Activated naive CD4-positive, alpha-beta T cell treated with anti-CD3 and anti-CD28 coated beads for 36 hours (primary cell): ENCODE data around the gene C2CD5. TPM values are rescaled to one million over a fixed set of nuclear protein-coding genes. Genes with fewer than 3 reads are reported as not detected.
A peak's percentile ranks its signal among the peaks of the same experiment; 100 is the strongest.
"Not testable (repeated sequence)": the region's sequence is repeated elsewhere in the genome, so short reads cannot be mapped to it uniquely, and the experiment has no call there.

Experiments
- CTCF ChIA-PET: fragments of 350-600 bp; sonication (Branson Sonifier 250); formaldehyde crosslinking; loops from one replicate; lab custom pipeline; 2021; ENCODE audit warnings: antibody characterized with exemption; lab: Charles Lee
- DNase-seq: peaks from one replicate; pipeline ENCODE4 v3.0.0-alpha.2; 2020
- H3K27ac Mint-ChIP-seq: one replicate; pipeline ENCODE4 v1.8.0; 2021; ENCODE audit warnings: mild to moderate bottlenecking, mixed read lengths
- H3K27me3 Mint-ChIP-seq: one replicate; pipeline ENCODE4 v1.8.0; 2021; ENCODE audit warnings: low read depth, mixed read lengths
- H3K36me3 Mint-ChIP-seq: one replicate; pipeline ENCODE4 v1.8.0; 2021; ENCODE audit warnings: low read depth, mixed read lengths
- H3K4me1 Mint-ChIP-seq: one replicate; pipeline ENCODE4 v1.8.0; 2021; ENCODE audit warnings: low read depth, mixed read lengths
- H3K4me3 Mint-ChIP-seq: one replicate; pipeline ENCODE4 v1.8.0; 2021; ENCODE audit warnings: mild to moderate bottlenecking, moderate library complexity, mixed read lengths
- H3K9me3 Mint-ChIP-seq: one replicate; pipeline ENCODE4 v1.8.0; 2021; ENCODE audit warnings: mixed read lengths
- intact Hi-C: fragments of 100-400 bp; cut with micrococcal nuclease; formaldehyde crosslinking; loops from one replicate; pipeline ENCODE4 v1.15.1; 2023
- total RNA-seq, 2 experiments: library from RNA; stranded (reverse); gene quantifications; one replicate each; pipeline ENCODE4 v1.2.3, GENCODE V29; 2021

The C2CD5 gene
- total RNA-seq, 2 experiments from 2014 or later: 34.5 to 39.9 TPM

GRCh38 chr12:22494319-22494718 is 50.0 kb downstream of the C2CD5 start:
- Mint-ChIP-seq H3K9me3 (no peaks in the 10 kb centered on the region), H3K36me3 (peaks cover 13% of the 10 kb centered on the region), H3K4me1 (no peaks in the 10 kb centered on the region), H3K27me3 (no peaks in the 10 kb centered on the region), H3K4me3 (no peak overlapping the region), H3K27ac (no peak overlapping the region)
- CTCF ChIA-PET: interaction anchor here (0.6 kb wide), 1 partner anchor 13 kb away, joined by 4 read pairs; no protein-coding TSS in a partner anchor
- intact Hi-C loops: no loop called here
- no peak for DNase-seq

GRCh38 chr12:22491034-22491433 is 53.3 kb downstream of the C2CD5 start:
- Mint-ChIP-seq H3K27me3 (no peaks in the 10 kb centered on the region), H3K36me3 (peaks cover 25% of the 10 kb centered on the region), H3K9me3 (no peaks in the 10 kb centered on the region), H3K4me1 (no peaks in the 10 kb centered on the region), H3K27ac (no peak overlapping the region), H3K4me3 (no peak overlapping the region)
- intact Hi-C loops: no loop called here
- DNase-seq: no peak
- CTCF ChIA-PET: no interaction called here

DNA sequence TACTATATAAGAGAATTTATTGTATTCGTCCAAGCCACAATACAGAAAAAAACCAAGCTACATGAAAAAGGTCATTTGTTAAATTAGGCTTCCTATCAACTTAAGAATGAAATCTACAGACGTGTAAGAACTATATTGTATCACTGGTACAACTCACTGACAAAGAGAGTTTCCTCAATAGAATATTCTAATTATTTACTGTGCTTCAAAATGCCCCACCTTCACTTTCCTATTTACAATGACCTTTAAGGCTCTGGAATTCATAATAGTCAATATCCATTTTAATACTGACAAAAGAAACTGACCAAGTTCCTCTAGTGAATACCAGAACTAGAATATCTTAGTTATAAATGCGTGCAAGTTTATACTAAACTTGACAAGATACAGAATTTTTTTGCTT is 55.9 kb downstream of the C2CD5 start:
- Mint-ChIP-seq H3K4me1 (no peaks in the 10 kb centered on the region), H3K4me3 (no peak overlapping the region), H3K36me3 (peaks cover 31% of the 10 kb centered on the region), H3K27ac (no peak overlapping the region), H3K9me3 (no peaks in the 10 kb centered on the region), H3K27me3 (no peaks in the 10 kb centered on the region)
- DNase-seq: no peak
- intact Hi-C loops: no loop called here
- CTCF ChIA-PET: interaction anchor here (0.6 kb wide), 1 partner anchor 694 kb away, joined by 3 read pairs; no protein-coding TSS in a partner anchor

- DNase-seq, H3K27ac Mint-ChIP-seq, H3K27me3 Mint-ChIP-seq, CTCF ChIA-PET, H3K4me3 Mint-ChIP-seq, H3K4me1 Mint-ChIP-seq, intact Hi-C loops, H3K9me3 Mint-ChIP-seq: not testable (repeated sequence)
- H3K36me3 Mint-ChIP-seq: peaks cover 31% of the 10 kb centered on the region
These were observed 56.7 kb downstream of the C2CD5 start for GRCh38 chr12:22487683-22488082.

GRCh38 chr12:22481547-22482104 is 62.7 kb downstream of the C2CD5 start:
- H3K4me1 Mint-ChIP-seq: peaks cover 14% of the 10 kb centered on the region
- no peaks in the 10 kb centered on the region for H3K27me3 Mint-ChIP-seq
- no peaks in the 10 kb centered on the region for H3K9me3 Mint-ChIP-seq
- intact Hi-C loops: no loop called here
- CTCF ChIA-PET: interaction anchor here (0.6 kb wide), 1 partner anchor 13 kb away, joined by 4 read pairs; no protein-coding TSS in a partner anchor
- peaks cover 16% of the 10 kb centered on the region for H3K36me3 Mint-ChIP-seq
- H3K4me3 Mint-ChIP-seq: no peak overlapping the region
- DNase-seq: no peak
- no peak overlapping the region for H3K27ac Mint-ChIP-seq

GRCh38 chr12:22480814-22481213 is 63.5 kb downstream of the C2CD5 start:
- H3K9me3 Mint-ChIP-seq, H3K27ac Mint-ChIP-seq, H3K4me3 Mint-ChIP-seq, DNase-seq, H3K27me3 Mint-ChIP-seq, intact Hi-C loops, CTCF ChIA-PET: not testable (repeated sequence)
- Mint-ChIP-seq H3K4me1 (peaks cover 14% of the 10 kb centered on the region), H3K36me3 (peaks cover 16% of the 10 kb centered on the region)

- Mint-ChIP-seq H3K4me3 (no peak overlapping the region), H3K27me3 (no peaks in the 10 kb centered on the region), H3K27ac (no peak overlapping the region), H3K9me3 (no peaks in the 10 kb centered on the region), H3K36me3 (peaks cover 16% of the 10 kb centered on the region), H3K4me1 (peaks cover 14% of the 10 kb centered on the region)
- DNase-seq: no peak
- CTCF ChIA-PET: no interaction called here
- intact Hi-C loops: no loop called here
These were observed 64.3 kb downstream of the C2CD5 start for GRCh38 chr12:22480016-22480415.

GRCh38 chr12:22477894-22478287 is 66.5 kb downstream of the C2CD5 start:
- CTCF ChIA-PET: interaction anchor here (7.6 kb wide), 1 partner anchor 17 kb away, joined by 43 read pairs; no protein-coding TSS in a partner anchor
- no peaks in the 10 kb centered on the region for H3K27me3 Mint-ChIP-seq

DNA sequence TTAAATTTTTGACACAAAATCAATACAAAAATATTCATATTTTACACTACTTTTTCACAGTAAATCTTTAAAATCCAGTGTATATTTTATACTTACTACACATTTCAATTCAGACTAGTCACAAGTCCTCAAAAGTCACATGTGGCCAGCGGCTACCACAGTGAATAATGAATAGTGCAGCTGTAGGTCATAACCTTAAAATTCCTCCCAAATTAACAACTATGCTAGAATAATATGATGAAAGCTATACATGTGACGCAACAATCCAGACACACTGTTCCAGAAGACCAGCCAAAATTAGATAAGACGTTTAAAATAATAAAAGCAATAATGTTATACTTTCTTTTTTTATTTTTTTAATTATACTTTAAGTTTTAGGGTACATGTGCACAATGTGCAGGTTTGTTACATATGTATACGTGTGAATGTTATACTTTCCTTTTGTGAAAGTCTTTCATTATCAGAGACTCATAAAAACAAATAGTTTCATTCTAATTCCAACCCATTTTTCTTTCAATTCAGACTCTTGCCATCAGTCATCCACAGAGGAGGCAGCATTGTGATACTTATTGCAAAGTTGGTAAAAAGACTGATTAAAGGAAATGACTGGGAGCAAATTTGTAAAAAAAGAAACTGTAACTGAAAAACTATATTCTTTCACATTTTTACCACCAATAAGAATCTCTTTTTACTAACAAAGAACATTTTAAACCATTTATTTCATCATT is 67.0 kb downstream of the C2CD5 start:
- Mint-ChIP-seq H3K4me1 (peaks cover 24% of the 10 kb centered on the region), H3K9me3 (no peaks in the 10 kb centered on the region), H3K27me3 (no peaks in the 10 kb centered on the region), H3K4me3 (no peak overlapping the region), H3K27ac (peak overlapping the region; percentile 32), H3K36me3 (peaks cover 14% of the 10 kb centered on the region)
- intact Hi-C loops: loop anchor here (5.0 kb wide), 1 partner anchor 150 kb away; the partner anchor contains the start of gene ETNK1
- DNase-seq: no peak
- CTCF ChIA-PET: interaction anchor here (7.6 kb wide), 1 partner anchor 17 kb away, joined by 43 read pairs; no protein-coding TSS in a partner anchor

More at GRCh38 chr12:22477894-22478287, 66.5 kb downstream of the C2CD5 start:
- peaks cover 24% of the 10 kb centered on the region for H3K4me1 Mint-ChIP-seq
- H3K36me3 Mint-ChIP-seq: peaks cover 14% of the 10 kb centered on the region
- no peak overlapping the region for H3K4me3 Mint-ChIP-seq
- intact Hi-C loops: loop anchor here (5.0 kb wide), 1 partner anchor 149 kb away; the partner anchor contains the start of gene ETNK1
- H3K27ac Mint-ChIP-seq: peak overlapping the region; percentile 32
- no peak for DNase-seq
- H3K9me3 Mint-ChIP-seq: no peaks in the 10 kb centered on the region

DNA sequence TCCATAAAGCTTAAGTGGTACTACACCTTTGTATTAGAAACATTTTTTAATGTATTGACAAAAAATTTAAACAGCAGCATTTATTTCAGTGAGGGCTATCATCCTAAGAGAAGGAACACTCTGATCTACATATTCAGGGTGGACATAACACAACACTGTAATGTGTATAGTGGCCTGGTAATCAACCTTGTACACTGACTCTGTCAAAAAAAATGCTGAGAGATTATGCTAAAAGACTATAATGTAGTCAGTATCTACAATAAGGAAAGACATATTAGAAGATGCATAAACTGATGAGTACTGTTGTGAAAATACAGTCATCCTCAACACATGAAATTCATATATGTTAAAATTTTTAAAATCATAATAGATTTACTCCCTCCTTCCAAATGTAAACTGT is 68.2 kb downstream of the C2CD5 start:
- intact Hi-C loops: loop anchor here (5.0 kb wide), 1 partner anchor 151 kb away; the partner anchor contains the start of gene ETNK1
- no peak overlapping the region for H3K4me3 Mint-ChIP-seq
- CTCF ChIA-PET: interaction anchor here (7.6 kb wide), 1 partner anchor 15 kb away, joined by 43 read pairs; no protein-coding TSS in a partner anchor
- H3K9me3 Mint-ChIP-seq: no peaks in the 10 kb centered on the region
- H3K36me3 Mint-ChIP-seq: peaks cover 12% of the 10 kb centered on the region
- H3K4me1 Mint-ChIP-seq: peaks cover 24% of the 10 kb centered on the region
- no peaks in the 10 kb centered on the region for H3K27me3 Mint-ChIP-seq
- no peak for DNase-seq
- H3K27ac Mint-ChIP-seq: no peak overlapping the region

GRCh38 chr12:22474970-22475720 is 69.2 kb downstream of the C2CD5 start:
- intact Hi-C loops: loop anchor here (5.0 kb wide), 1 partner anchor 152 kb away; the partner anchor contains the start of gene ETNK1
- Mint-ChIP-seq H3K4me3 (no peak overlapping the region), H3K36me3 (peaks cover 12% of the 10 kb centered on the region), H3K27ac (no peak overlapping the region), H3K9me3 (no peaks in the 10 kb centered on the region), H3K4me1 (peaks cover 22% of the 10 kb centered on the region), H3K27me3 (no peaks in the 10 kb centered on the region)
- no peak for DNase-seq
- CTCF ChIA-PET: interaction anchor here (1.3 to 7.6 kb wide), 2 partner anchors 14 to 31 kb away, joined by 3 to 43 read pairs; no protein-coding TSS in a partner anchor

- CTCF ChIA-PET: interaction anchor here (7.6 kb wide), 1 partner anchor 12 kb away, joined by 43 read pairs; no protein-coding TSS in a partner anchor
- DNase-seq: no peak
- intact Hi-C loops: no loop called here
- Mint-ChIP-seq H3K36me3 (peaks cover 18% of the 10 kb centered on the region), H3K4me1 (peaks cover 20% of the 10 kb centered on the region), H3K4me3 (no peak overlapping the region), H3K27ac (no peak overlapping the region), H3K9me3 (no peaks in the 10 kb centered on the region), H3K27me3 (no peaks in the 10 kb centered on the region)
These were observed 71.1 kb downstream of the C2CD5 start for GRCh38 chr12:22473212-22473611.
